ENCODE results near the gene SYTL2. TPM values are rescaled to one million over a fixed set of nuclear protein-coding genes. Genes with fewer than 3 reads are reported as not detected.

Gene SYTL2
- polyA plus RNA-seq, 1 of the 3 experiments (the other 2 are of a cell fraction): 36.0 TPM

GRCh38 chr11:85829172-85829571 is 18.2 kb upstream of the SYTL2 start:
- whole genome bisulfite sequencing (ENCODE audit: low lambda C conversion rate): 87% methylated on average over 2 of the region's 2 CpGs

GRCh38 chr11:85828640-85828978 is 17.7 kb upstream of the SYTL2 start:
- Histone ChIP-seq H3K9ac (no peak overlapping the region), H4K20me1 (ENCODE audit: insufficient read depth) (peaks cover 4% of the 10 kb centered on the region; the same call in 1 of the 2 replicates), H3K79me2 (ENCODE audit: insufficient read depth) (no peaks in the 10 kb centered on the region), H3K4me3 (ENCODE audit: low read depth in 2 of 2, low read length in 1 of 2) (peak overlapping the region in 1 of 2 experiments; percentile 22; a peak in 1 of 4 replicates), H3K36me3 (replicated peaks in 1 of 2; ENCODE audit: control insufficient read depth in 1 of 2, insufficient read depth in 2 of 2, low read length in 1 of 2) (no peaks in the 10 kb centered on the region), H3K27me3 (ENCODE audit: insufficient read depth) (no peaks in the 10 kb centered on the region), H3K9me2 (no peaks in the 10 kb centered on the region), H2AFZ (ENCODE audit: low read depth) (no peak overlapping the region), H3K9me3 (no peaks in the 10 kb centered on the region), H3F3A (replicated peaks; ENCODE audit: insufficient read depth) (peaks cover 19% of the 10 kb centered on the region), H3K27ac (ENCODE audit: low read depth in 2 of 2, low read length in 1 of 2) (peak overlapping the region; percentile 53 to 97; a peak in 3 of 4 replicates), H3K4me2 (peak overlapping the region; percentile 48; the same call in 1 of the 2 replicates), H3K4me1 (ENCODE audit: control insufficient read depth in 1 of 2, insufficient read depth in 2 of 2, low read depth in 1 of 2, low read length in 1 of 2) (peaks cover 14 to 25% of the 10 kb centered on the region in 2 experiments)
- WGBS (ENCODE audit: low lambda C conversion rate): 27% methylated on average over 1 of the region's 1 CpG
- ChIA-PET POLR2A (no interaction called here), CTCF (interaction anchor here (0.8 kb wide), 1 partner anchor 13 kb away, joined by 3 read pairs; no protein-coding TSS in a partner anchor)
- DNase-seq: no peak
- TF ChIP-seq GATA2 (CRISPR knock-in tag; IDR thresholded peaks at IDR 0.05): no peak
- no peak for TF ChIP-seq FOXJ3 (CRISPR knock-in tag; IDR thresholded peaks at IDR 0.05)
- TF ChIP-seq YY1 (IDR thresholded peaks at IDR 0.05; ENCODE audit: low read depth): no peak
- TF ChIP-seq IRF3 (IDR thresholded peaks at IDR 0.05; ENCODE audit: low read depth, low read length): no peak
- TF ChIP-seq TCF12 (IDR thresholded peaks at IDR 0.05): no peak
- no peak for TF ChIP-seq CTCF (IDR thresholded peaks at IDR 0.05)
- TF ChIP-seq RAD21 (IDR thresholded peaks at IDR 0.05; ENCODE audit: low read length): no peak
- no peak for TF ChIP-seq ZBTB33 (IDR thresholded peaks at IDR 0.05; ENCODE audit: borderline replicate concordance, low read depth)
- no peak for TF ChIP-seq REST (IDR thresholded peaks at IDR 0.05; ENCODE audit: low read depth, low read length)
- TF ChIP-seq EP300 (IDR thresholded peaks at IDR 0.05; ENCODE audit: borderline replicate concordance in 1 of 2, low read depth in 1 of 2, low read length in 1 of 2): no peak
- no peak for TF ChIP-seq SIN3A (IDR thresholded peaks at IDR 0.05; ENCODE audit: borderline replicate concordance, low read depth, low read length)

More at GRCh38 chr11:85829172-85829571, 18.2 kb upstream of the SYTL2 start:
- TF ChIP-seq MEF2A (IDR thresholded peaks at IDR 0.05; ENCODE audit: borderline replicate concordance, low read depth) (no peak), GATA2 (CRISPR knock-in tag; IDR thresholded peaks at IDR 0.05) (no peak), TCF12 (IDR thresholded peaks at IDR 0.05) (no peak), CHD2 (IDR thresholded peaks at IDR 0.05; ENCODE audit: low read length, partially characterized antibody) (no peak), RCOR1 (IDR thresholded peaks at IDR 0.05; ENCODE audit: low read length) (no peak), EP300 (IDR thresholded peaks at IDR 0.05; ENCODE audit: borderline replicate concordance in 1 of 2, low read depth in 1 of 2, low read length in 1 of 2) (no peak), FOXJ3 (CRISPR knock-in tag; IDR thresholded peaks at IDR 0.05) (no peak), GABPA (IDR thresholded peaks at IDR 0.05; ENCODE audit: low read depth) (no peak), ELF1 (IDR thresholded peaks at IDR 0.05) (no peak), RAD21 (IDR thresholded peaks at IDR 0.05; ENCODE audit: low read length) (no peak), TEAD4 (IDR thresholded peaks at IDR 0.05; ENCODE audit: borderline replicate concordance, insufficient read depth) (no peak), USF2 (IDR thresholded peaks at IDR 0.05; ENCODE audit: borderline replicate concordance, low read depth, low read length) (no peak), SMC3 (IDR thresholded peaks at IDR 0.05; ENCODE audit: low read depth, low read length) (no peak), YY1 (IDR thresholded peaks at IDR 0.05; ENCODE audit: low read depth) (no peak)
- ChIA-PET POLR2A (no interaction called here), CTCF (interaction anchor here (0.8 kb wide), 1 partner anchor 13 kb away, joined by 3 read pairs; no protein-coding TSS in a partner anchor)
- Histone ChIP-seq H3K9me2 (no peaks in the 10 kb centered on the region), H3K27me3 (ENCODE audit: insufficient read depth) (no peaks in the 10 kb centered on the region), H3F3A (replicated peaks; ENCODE audit: insufficient read depth) (peaks cover 19% of the 10 kb centered on the region), H3K79me2 (ENCODE audit: insufficient read depth) (no peaks in the 10 kb centered on the region), H3K27ac (ENCODE audit: low read depth in 2 of 2, low read length in 1 of 2) (peak overlapping the region in 1 of 2 experiments; percentile 97; a peak in 1 of 4 replicates), H4K20me1 (ENCODE audit: insufficient read depth) (peaks cover 4% of the 10 kb centered on the region; the same call in 1 of the 2 replicates), H2AFZ (ENCODE audit: low read depth) (no peak overlapping the region), H3K4me1 (ENCODE audit: control insufficient read depth in 1 of 2, insufficient read depth in 2 of 2, low read depth in 1 of 2, low read length in 1 of 2) (peaks cover 14 to 25% of the 10 kb centered on the region in 2 experiments), H3K4me3 (ENCODE audit: low read depth in 2 of 2, low read length in 1 of 2) (no peak overlapping the region), H3K36me3 (replicated peaks in 1 of 2; ENCODE audit: control insufficient read depth in 1 of 2, insufficient read depth in 2 of 2, low read length in 1 of 2) (no peaks in the 10 kb centered on the region), H3K4me2 (no peak overlapping the region), H3K9ac (no peak overlapping the region), H3K9me3 (no peaks in the 10 kb centered on the region)
- no peak for DNase-seq

Data from SK-N-SH (cell line).